ENCODE measurements around the gene PTX4. TPM values are rescaled to one million over a fixed set of nuclear protein-coding genes. Genes with fewer than 3 reads are reported as not detected.

The PTX4 gene
- total and polyA plus RNA-seq, 4 donors, result 0.26 to 0.33 TPM; not detected in 2

GRCh38 chr16:1532081-1532760, 43.5 kb upstream of the PTX4 start:
- 38 to 48% methylated on average over 28 of the region's 28 CpGs for WGBS, 2 donors
- intact Hi-C loops (cut with DNase I), result no loop called here
- H3K9me3 ChIP-seq (ENCODE audit: control insufficient read depth, low read length), result no peaks in the 10 kb centered on the region
- DNase-seq (no peak), ATAC-seq (ENCODE audit: low FRiP score) (peak; percentile 42)
- H3K4me1 ChIP-seq (ENCODE audit: control insufficient read depth in 1 of 2, insufficient read depth in 2 of 2, low read length in 2 of 2), result no peaks in the 10 kb centered on the region
- H3K4me3 ChIP-seq (ENCODE audit: low read length in 2 of 2), result no peak overlapping the region
- H3K36me3 ChIP-seq (ENCODE audit: control insufficient read depth in 1 of 2, insufficient read depth in 2 of 2, low read length in 1 of 2), result peaks cover 0 to 2% of the 10 kb centered on the region in 2 donors
- H3K27me3 ChIP-seq (ENCODE audit: control insufficient read depth in 1 of 2, insufficient read depth in 2 of 2, low read length in 1 of 2), result no peaks in the 10 kb centered on the region
- peak overlapping the region in 1 of 2 donors; percentile 69 for H3K27ac ChIP-seq (ENCODE audit: low read depth in 1 of 2, low read length in 2 of 2)

GRCh38 chr16:1531638-1531910, 42.8 kb upstream of the PTX4 start:
- ATAC-seq (ENCODE audit: low FRiP score), result no peak
- 95 to 97% methylated on average over 14 of the region's 14 CpGs for WGBS, 2 donors
- peaks cover 0 to under 1% of the 10 kb centered on the region in 2 donors for H3K36me3 ChIP-seq (ENCODE audit: control insufficient read depth in 1 of 2, insufficient read depth in 2 of 2, low read length in 1 of 2)
- H3K27me3 ChIP-seq (ENCODE audit: control insufficient read depth in 1 of 2, insufficient read depth in 2 of 2, low read length in 1 of 2), result no peaks in the 10 kb centered on the region
- no peaks in the 10 kb centered on the region for H3K4me1 ChIP-seq (ENCODE audit: control insufficient read depth in 1 of 2, insufficient read depth in 2 of 2, low read length in 2 of 2)
- no peaks in the 10 kb centered on the region for H3K9me3 ChIP-seq (ENCODE audit: control insufficient read depth, low read length)
- H3K27ac ChIP-seq (ENCODE audit: low read depth in 1 of 2, low read length in 2 of 2), result peak overlapping the region in 1 of 2 donors; percentile 27
- intact Hi-C loops (cut with DNase I), result no loop called here
- no peak for DNase-seq
- no peak overlapping the region for H3K4me3 ChIP-seq (ENCODE audit: low read length in 2 of 2)

- no peaks in the 10 kb centered on the region for H3K36me3 ChIP-seq (ENCODE audit: control insufficient read depth in 1 of 2, insufficient read depth in 2 of 2, low read length in 1 of 2)
- peak overlapping the region in 1 of 2 donors; percentile 27 for H3K27ac ChIP-seq (ENCODE audit: low read depth in 1 of 2, low read length in 2 of 2)
- no peaks in the 10 kb centered on the region for H3K27me3 ChIP-seq (ENCODE audit: control insufficient read depth in 1 of 2, insufficient read depth in 2 of 2, low read length in 1 of 2)
- no peak overlapping the region for H3K4me3 ChIP-seq (ENCODE audit: low read length in 2 of 2)
- 81 to 86% methylated on average over 35 of the region's 35 CpGs for WGBS, 2 donors
- DNase-seq, result peak in 1 of 2 donors; percentile 78
- no peaks in the 10 kb centered on the region for H3K4me1 ChIP-seq (ENCODE audit: control insufficient read depth in 1 of 2, insufficient read depth in 2 of 2, low read length in 2 of 2)
- intact Hi-C loops (cut with DNase I), result no loop called here
- H3K9me3 ChIP-seq (ENCODE audit: control insufficient read depth, low read length), result no peaks in the 10 kb centered on the region
- ATAC-seq (ENCODE audit: low FRiP score), result peak; percentile 31
These were observed 42.3 kb upstream of the PTX4 start for GRCh38 chr16:1530883-1531637.

GRCh38 chr16:1530349-1530882, 41.7 kb upstream of the PTX4 start:
- no peak for ATAC-seq (ENCODE audit: low FRiP score)
- DNase-seq, result no peak
- Histone ChIP-seq H3K4me3 (ENCODE audit: low read length in 2 of 2) (no peak overlapping the region), H3K36me3 (ENCODE audit: control insufficient read depth in 1 of 2, insufficient read depth in 2 of 2, low read length in 1 of 2) (no peaks in the 10 kb centered on the region), H3K9me3 (ENCODE audit: control insufficient read depth, low read length) (no peaks in the 10 kb centered on the region), H3K27ac (ENCODE audit: low read depth in 1 of 2, low read length in 2 of 2) (no peak overlapping the region), H3K27me3 (ENCODE audit: control insufficient read depth in 1 of 2, insufficient read depth in 2 of 2, low read length in 1 of 2) (no peaks in the 10 kb centered on the region), H3K4me1 (ENCODE audit: control insufficient read depth in 1 of 2, insufficient read depth in 2 of 2, low read length in 2 of 2) (no peaks in the 10 kb centered on the region)
- intact Hi-C loops (cut with DNase I), result no loop called here
- WGBS, 2 donors, result 94 to 95% methylated on average over 26 to 27 of the region's 27 CpGs

GRCh38 chr16:1528921-1529537, 40.3 kb upstream of the PTX4 start:
- intact Hi-C loops (cut with DNase I), result no loop called here
- no peak overlapping the region for H3K27ac ChIP-seq (ENCODE audit: low read depth in 1 of 2, low read length in 2 of 2)
- no peaks in the 10 kb centered on the region for H3K27me3 ChIP-seq (ENCODE audit: control insufficient read depth in 1 of 2, insufficient read depth in 2 of 2, low read length in 1 of 2)
- no peaks in the 10 kb centered on the region for H3K36me3 ChIP-seq (ENCODE audit: control insufficient read depth in 1 of 2, insufficient read depth in 2 of 2, low read length in 1 of 2)
- WGBS, 2 donors, result 89% methylated on average over 29 of the region's 29 CpGs
- ATAC-seq (ENCODE audit: low FRiP score) (no peak), DNase-seq (no peak)
- no peaks in the 10 kb centered on the region for H3K4me1 ChIP-seq (ENCODE audit: control insufficient read depth in 1 of 2, insufficient read depth in 2 of 2, low read length in 2 of 2)
- H3K9me3 ChIP-seq (ENCODE audit: control insufficient read depth, low read length), result no peaks in the 10 kb centered on the region
- no peak overlapping the region for H3K4me3 ChIP-seq (ENCODE audit: low read length in 2 of 2)

- intact Hi-C loops (cut with DNase I), result no loop called here
- Histone ChIP-seq H3K36me3 (ENCODE audit: control insufficient read depth in 1 of 2, insufficient read depth in 2 of 2, low read length in 1 of 2) (no peaks in the 10 kb centered on the region), H3K9me3 (ENCODE audit: control insufficient read depth, low read length) (no peaks in the 10 kb centered on the region), H3K27me3 (ENCODE audit: control insufficient read depth in 1 of 2, insufficient read depth in 2 of 2, low read length in 1 of 2) (no peaks in the 10 kb centered on the region), H3K27ac (ENCODE audit: low read depth in 1 of 2, low read length in 2 of 2) (no peak overlapping the region), H3K4me3 (ENCODE audit: low read length in 2 of 2) (no peak overlapping the region), H3K4me1 (ENCODE audit: control insufficient read depth in 1 of 2, insufficient read depth in 2 of 2, low read length in 2 of 2) (no peaks in the 10 kb centered on the region)
- ATAC-seq (ENCODE audit: low FRiP score) (no peak), DNase-seq (no peak)
- WGBS, 2 donors, result 52 to 57% methylated on average over 42 of the region's 42 CpGs
These were observed 39.4 kb upstream of the PTX4 start for GRCh38 chr16:1527836-1528811.

- intact Hi-C loops (cut with DNase I), result no loop called here
- Histone ChIP-seq H3K27me3 (ENCODE audit: control insufficient read depth in 1 of 2, insufficient read depth in 2 of 2, low read length in 1 of 2) (no peaks in the 10 kb centered on the region), H3K4me1 (ENCODE audit: control insufficient read depth in 1 of 2, insufficient read depth in 2 of 2, low read length in 2 of 2) (no peaks in the 10 kb centered on the region), H3K27ac (ENCODE audit: low read depth in 1 of 2, low read length in 2 of 2) (no peak overlapping the region), H3K4me3 (ENCODE audit: low read length in 2 of 2) (no peak overlapping the region), H3K36me3 (ENCODE audit: control insufficient read depth in 1 of 2, insufficient read depth in 2 of 2, low read length in 1 of 2) (no peaks in the 10 kb centered on the region), H3K9me3 (ENCODE audit: control insufficient read depth, low read length) (no peaks in the 10 kb centered on the region)
- ATAC-seq (ENCODE audit: low FRiP score) (no peak), DNase-seq (no peak)
- WGBS, 2 donors, result 92 to 93% methylated on average over 36 to 38 of the region's 38 CpGs
These were observed 38.1 kb upstream of the PTX4 start for GRCh38 chr16:1526608-1527555.
